ENCODE data around the gene GOT1.

GOT1 gene

GRCh38 chr10:99433378-99434020 lies 3.1 kb upstream of the GOT1 start:
- DNase-seq (ENCODE audit: low spot score): no peak

- DNase-seq (ENCODE audit: low spot score): no peak
These were observed 2.5 kb upstream of the GOT1 start for GRCh38 chr10:99432881-99433280.

- no peak for DNase-seq (ENCODE audit: low spot score)
These were observed 1.6 kb upstream of the GOT1 start for GRCh38 chr10:99432047-99432446.

GRCh38 chr10:99431190-99431760 lies 851 bp upstream of the GOT1 start:
- peak; percentile 54 for DNase-seq (ENCODE audit: low spot score)

GRCh38 chr10:99430116-99430450 lies 341 bp downstream of the GOT1 start:
- no peak for DNase-seq (ENCODE audit: low spot score)

- no peak for DNase-seq (ENCODE audit: low spot score)
These were observed 818 bp downstream of the GOT1 start for GRCh38 chr10:99429517-99430095.

GRCh38 chr10:99427566-99428190 lies 2.7 kb downstream of the GOT1 start:
- DNase-seq (ENCODE audit: low spot score): no peak

- DNase-seq (ENCODE audit: low spot score): no peak
These were observed 3.7 kb downstream of the GOT1 start for GRCh38 chr10:99426689-99427088.

- no peak for DNase-seq (ENCODE audit: low spot score)
These were observed 5.2 kb downstream of the GOT1 start for GRCh38 chr10:99425204-99425603.

GRCh38 chr10:99424656-99425055 lies 5.8 kb downstream of the GOT1 start:
- no peak for DNase-seq (ENCODE audit: low spot score)

- DNase-seq (ENCODE audit: low spot score): no peak
These were observed 7.8 kb downstream of the GOT1 start for GRCh38 chr10:99422529-99423096.

- no peak for DNase-seq (ENCODE audit: low spot score)
These were observed 9.1 kb downstream of the GOT1 start for GRCh38 chr10:99421233-99421739.

GRCh38 chr10:99419688-99420087 lies 10.7 kb downstream of the GOT1 start:
- DNase-seq (ENCODE audit: low spot score): no peak

GRCh38 chr10:99418910-99419624 lies 11.4 kb downstream of the GOT1 start:
- no peak for DNase-seq (ENCODE audit: low spot score)

- DNase-seq (ENCODE audit: low spot score): no peak
These were observed 18.3 kb downstream of the GOT1 start for GRCh38 chr10:99412099-99412498.

GRCh38 chr10:99411546-99411945 lies 18.9 kb downstream of the GOT1 start:
- no peak for DNase-seq (ENCODE audit: low spot score)

- no peak for DNase-seq (ENCODE audit: low spot score)
These were observed 19.5 kb downstream of the GOT1 start for GRCh38 chr10:99410876-99411275.

- DNase-seq (ENCODE audit: low spot score): no peak
These were observed 20.3 kb downstream of the GOT1 start for GRCh38 chr10:99410146-99410545.

GRCh38 chr10:99406149-99406548 lies 24.3 kb downstream of the GOT1 start:
- no peak for DNase-seq (ENCODE audit: low spot score)

- no peak for DNase-seq (ENCODE audit: low spot score)
These were observed 26.8 kb downstream of the GOT1 start for GRCh38 chr10:99403674-99404073.

GRCh38 chr10:99399664-99400063 lies 30.8 kb downstream of the GOT1 start:
- no peak for DNase-seq (ENCODE audit: low spot score)

- DNase-seq (ENCODE audit: low spot score): no peak
These were observed 34.0 kb downstream of the GOT1 start for GRCh38 chr10:99396471-99396870.
